RWPE2 (cell line): ENCODE data around the gene RPS17.
A peak's percentile ranks its signal among the peaks of the same experiment; 100 is the strongest.

Experiments
- ATAC-seq: fragments of 200-7000 bp; cut with Tn5 transposase; 3 replicates; pipeline ENCODE4 v1.9.1; 2021; ENCODE audit warnings: low read depth
- DNase-seq: peaks from one replicate; pipeline ENCODE4 v3.0.0-alpha.2; 2020; ENCODE audit warnings: low spot score
- H3K27ac ChIP-seq: fragments of 450-650 bp; 2 replicates; pipeline ENCODE4 v1.5.1; 2017; ENCODE audit warnings: mild to moderate bottlenecking; ENCODE audit not compliant: poor library complexity, severe bottlenecking
- H3K27me3 ChIP-seq: fragments of 250-450 bp; sonication (Bioruptor Pico); 2 replicates; pipeline ENCODE4 v1.5.1; 2021; ENCODE audit warnings: mild to moderate bottlenecking, moderate library complexity; ENCODE audit not compliant: insufficient read depth, poor library complexity, severe bottlenecking
- H3K36me3 ChIP-seq: fragments of 250-450 bp; sonication (Bioruptor Pico); 2 replicates; pipeline ENCODE4 v1.5.1; 2020; ENCODE audit warnings: low read depth, mild to moderate bottlenecking, moderate library complexity
- H3K4me1 ChIP-seq: fragments of 250-450 bp; sonication (Bioruptor Pico); 2 replicates; pipeline ENCODE4 v1.5.1; 2021; ENCODE audit warnings: mild to moderate bottlenecking, moderate library complexity; ENCODE audit not compliant: insufficient read depth, poor library complexity, severe bottlenecking
- H3K4me3 ChIP-seq: fragments of 250-450 bp; sonication (Bioruptor Pico); 2 replicates; pipeline ENCODE4 v1.5.1; 2021; ENCODE audit warnings: mild to moderate bottlenecking, moderate library complexity; ENCODE audit not compliant: severe bottlenecking
- H3K9me3 ChIP-seq: fragments of 250-450 bp; sonication (Bioruptor Pico); 2 replicates; pipeline ENCODE4 v1.5.1; 2021; ENCODE audit warnings: mild to moderate bottlenecking, moderate library complexity; ENCODE audit not compliant: severe bottlenecking
- CTCF ChIP-seq: fragments of 450-650 bp; IDR thresholded peaks from one replicate; pipeline ENCODE4 v1.5.1; 2017; ENCODE audit warnings: mild to moderate bottlenecking, moderate library complexity; ENCODE audit not compliant: poor library complexity, severe bottlenecking

RPS17 gene

GRCh38 chr15:82572986-82573385 is 32.7 kb upstream of the RPS17 start:
- DNase-seq (no peak), ATAC-seq (no peak)
- H3K27me3 ChIP-seq: peaks cover 7% of the 10 kb centered on the region
- H3K4me3 ChIP-seq: no peak overlapping the region
- H3K4me1 ChIP-seq: no peaks in the 10 kb centered on the region
- H3K9me3 ChIP-seq: no peaks in the 10 kb centered on the region
- no peak for TF ChIP-seq CTCF
- H3K36me3 ChIP-seq: no peaks in the 10 kb centered on the region
- no peak overlapping the region for H3K27ac ChIP-seq

- DNase-seq: no peak
- no peaks in the 10 kb centered on the region for H3K9me3 ChIP-seq
- no peak for TF ChIP-seq CTCF
- peak; percentile 51; the same call in 2 of the 3 replicates for ATAC-seq
- no peak overlapping the region for H3K4me3 ChIP-seq
- no peak overlapping the region for H3K27ac ChIP-seq
- no peaks in the 10 kb centered on the region for H3K4me1 ChIP-seq
- peaks cover 7% of the 10 kb centered on the region for H3K27me3 ChIP-seq
- no peaks in the 10 kb centered on the region for H3K36me3 ChIP-seq
Observed at GRCh38 chr15:82572311-82572710, 32.1 kb upstream of the RPS17 start.

- H3K4me3 ChIP-seq: no peak overlapping the region
- DNase-seq (no peak), ATAC-seq (peak; percentile 60)
- no peak for TF ChIP-seq CTCF
- H3K36me3 ChIP-seq: no peaks in the 10 kb centered on the region
- H3K4me1 ChIP-seq: no peaks in the 10 kb centered on the region
- H3K9me3 ChIP-seq: no peaks in the 10 kb centered on the region
- H3K27ac ChIP-seq: no peak overlapping the region
- peaks cover 7% of the 10 kb centered on the region for H3K27me3 ChIP-seq
Observed at GRCh38 chr15:82571722-82572222, 31.5 kb upstream of the RPS17 start.

GRCh38 chr15:82570721-82571508 is 30.7 kb upstream of the RPS17 start:
- peaks cover 7% of the 10 kb centered on the region for H3K27me3 ChIP-seq
- no peak for TF ChIP-seq CTCF
- H3K36me3 ChIP-seq: no peaks in the 10 kb centered on the region
- no peak overlapping the region for H3K4me3 ChIP-seq
- ATAC-seq: no peak
- H3K27ac ChIP-seq: no peak overlapping the region
- no peak for DNase-seq
- H3K9me3 ChIP-seq: no peaks in the 10 kb centered on the region
- H3K4me1 ChIP-seq: no peaks in the 10 kb centered on the region

- H3K4me3 ChIP-seq: no peak overlapping the region
- ATAC-seq: no peak
- no peaks in the 10 kb centered on the region for H3K36me3 ChIP-seq
- no peak for DNase-seq
- H3K27me3 ChIP-seq: no peaks in the 10 kb centered on the region
- no peaks in the 10 kb centered on the region for H3K4me1 ChIP-seq
- no peak for TF ChIP-seq CTCF
- H3K9me3 ChIP-seq: no peaks in the 10 kb centered on the region
- no peak overlapping the region for H3K27ac ChIP-seq
Observed at GRCh38 chr15:82569834-82570233, 29.6 kb upstream of the RPS17 start.
